Left colon (tissue), 2 donors: ENCODE data around the gene PFKFB3. TPM values are rescaled to one million over a fixed set of nuclear protein-coding genes. Genes with fewer than 3 reads are reported as not detected.

Source experiments
- ATAC-seq: fragments of 200-7000 bp; cut with Tn5 transposase; one replicate; pipeline ENCODE4 v1.9.1; 2020; ENCODE audit warnings: mild to moderate bottlenecking, moderate library complexity
- DNase-seq, 2 donors: peaks; one replicate each; pipeline ENCODE4 v3.0.0-alpha.2; 2020
- intact Hi-C, 2 donors: fragments of 100-400 bp; cut with DNase I in 1 of 2; cut with micrococcal nuclease in 1 of 2; formaldehyde crosslinking; loops; one replicate each; pipeline versions ENCODE4 v1.11.2 to v1.14.0; 2022; cut with DNase I, micrococcal nuclease
- total RNA-seq, 2 donors: library from RNA; stranded (reverse); fragmentation: NEBNext Ultra II Directional; extraction: Animal tissue kit (Norgen Biotek cat#: 25700); gene quantifications; one replicate each; pipeline ENCODE4 v1.2.1, GENCODE V29; 2021
- donor health status: DM: no; HTN: no; CAD: no.
- donor health status: DM: yes; HTN: yes; CAD: no.

The PFKFB3 gene
- total RNA-seq, 2 donors from 2014 or later, result 19.1 to 20.2 TPM

GRCh38 chr10:6213908-6214307, 11.2 kb downstream of the PFKFB3 start:
- intact Hi-C loops, result no loop called here
- ATAC-seq, result no peak
- no peak for DNase-seq

DNA sequence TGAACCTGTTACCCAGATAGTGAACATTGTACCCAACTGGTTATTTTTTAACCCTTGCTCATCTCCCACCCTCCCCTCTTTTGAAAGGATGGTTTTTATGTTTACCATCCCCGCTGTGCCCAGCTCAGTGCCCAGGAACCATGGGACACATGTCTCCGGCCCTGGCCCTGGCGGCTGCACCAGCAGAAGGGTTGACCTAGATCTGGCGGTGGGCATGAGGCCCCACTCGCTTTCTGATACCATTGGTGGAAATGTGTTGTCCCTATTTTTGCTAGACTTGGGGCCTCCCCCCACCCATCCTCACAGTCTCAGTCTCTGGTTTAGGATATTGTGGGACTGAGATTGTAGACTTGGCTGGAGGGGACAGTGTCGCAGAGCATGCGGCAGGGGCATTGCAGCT, 11.9 kb downstream of the PFKFB3 start:
- no peak for ATAC-seq
- DNase-seq, result no peak
- intact Hi-C loops, result no loop called here

DNA sequence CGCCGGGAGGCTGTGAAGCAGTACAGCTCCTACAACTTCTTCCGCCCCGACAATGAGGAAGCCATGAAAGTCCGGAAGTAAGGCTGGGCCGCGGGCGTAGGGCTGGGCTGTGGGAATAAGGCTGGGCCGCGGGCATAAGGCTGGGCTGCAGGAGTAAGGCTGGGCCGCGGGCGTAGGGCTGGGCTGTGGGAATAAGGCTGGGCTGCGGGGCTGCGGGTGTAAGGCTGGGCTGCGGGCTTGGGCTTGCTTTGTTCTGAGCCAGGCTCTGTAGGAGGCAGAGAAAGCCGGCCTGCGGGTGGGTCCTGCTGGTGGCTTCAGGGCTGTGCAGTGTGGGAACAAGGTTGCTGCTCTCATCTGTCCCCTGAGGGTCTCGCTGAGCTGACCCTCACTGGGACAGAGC, 12.5 kb downstream of the PFKFB3 start:
- no peak for ATAC-seq
- intact Hi-C loops, result no loop called here
- DNase-seq, result no peak

GRCh38 chr10:6215683-6216484, 13.2 kb downstream of the PFKFB3 start:
- no peak for ATAC-seq
- no peak for DNase-seq
- intact Hi-C loops, result no loop called here

GRCh38 chr10:6216916-6217315, 14.2 kb downstream of the PFKFB3 start:
- DNase-seq (no peak), ATAC-seq (no peak)
- intact Hi-C loops, result no loop called here

- intact Hi-C loops, result no loop called here
- DNase-seq, result no peak
- no peak for ATAC-seq
Measured at GRCh38 chr10:6217611-6218010, 14.9 kb downstream of the PFKFB3 start.

- ATAC-seq, result no peak
- no peak for DNase-seq
- intact Hi-C loops, result no loop called here
Measured at GRCh38 chr10:6218692-6219493, 16.2 kb downstream of the PFKFB3 start.

- ATAC-seq (no peak), DNase-seq (no peak)
- intact Hi-C loops, result no loop called here
Measured at GRCh38 chr10:6219494-6219836, 16.7 kb downstream of the PFKFB3 start.

DNA sequence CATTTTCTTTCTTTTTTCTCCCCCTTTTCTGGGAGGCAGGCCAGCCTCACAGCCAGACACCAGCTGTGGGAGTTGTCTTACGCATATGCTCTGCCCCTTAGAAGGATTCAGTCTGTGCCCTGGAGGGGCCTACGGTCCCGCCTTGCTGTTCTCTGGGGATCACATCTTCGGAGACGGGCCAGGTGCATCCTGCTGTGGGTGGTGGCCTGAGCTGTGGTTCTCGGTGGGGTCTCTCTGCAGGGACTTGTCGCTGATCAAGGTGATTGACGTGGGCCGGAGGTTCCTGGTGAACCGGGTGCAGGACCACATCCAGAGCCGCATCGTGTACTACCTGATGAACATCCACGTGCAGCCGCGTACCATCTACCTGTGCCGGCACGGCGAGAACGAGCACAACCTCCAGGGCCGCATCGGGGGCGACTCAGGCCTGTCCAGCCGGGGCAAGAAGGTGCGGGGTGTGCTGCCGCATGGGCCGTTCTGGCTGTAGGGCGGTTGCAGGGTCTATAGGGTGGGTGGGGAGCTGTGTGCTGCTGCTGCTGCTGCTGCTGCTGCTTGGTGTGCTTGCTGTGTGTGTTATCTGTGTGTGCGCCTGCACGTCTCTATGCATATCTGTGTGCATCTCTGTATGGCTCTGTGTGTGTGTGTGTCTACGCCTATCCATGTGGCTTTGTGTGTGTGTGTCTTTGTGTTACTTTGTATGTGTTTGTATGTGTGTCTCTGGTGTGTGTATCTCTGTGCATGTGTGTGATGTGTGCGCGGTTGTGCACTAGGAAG, 17.9 kb downstream of the PFKFB3 start:
- no peak for ATAC-seq
- DNase-seq, result no peak
- intact Hi-C loops, result no loop called here

GRCh38 chr10:6221192-6221940, 18.6 kb downstream of the PFKFB3 start:
- no peak for DNase-seq
- intact Hi-C loops, result no loop called here
- no peak for ATAC-seq

DNA sequence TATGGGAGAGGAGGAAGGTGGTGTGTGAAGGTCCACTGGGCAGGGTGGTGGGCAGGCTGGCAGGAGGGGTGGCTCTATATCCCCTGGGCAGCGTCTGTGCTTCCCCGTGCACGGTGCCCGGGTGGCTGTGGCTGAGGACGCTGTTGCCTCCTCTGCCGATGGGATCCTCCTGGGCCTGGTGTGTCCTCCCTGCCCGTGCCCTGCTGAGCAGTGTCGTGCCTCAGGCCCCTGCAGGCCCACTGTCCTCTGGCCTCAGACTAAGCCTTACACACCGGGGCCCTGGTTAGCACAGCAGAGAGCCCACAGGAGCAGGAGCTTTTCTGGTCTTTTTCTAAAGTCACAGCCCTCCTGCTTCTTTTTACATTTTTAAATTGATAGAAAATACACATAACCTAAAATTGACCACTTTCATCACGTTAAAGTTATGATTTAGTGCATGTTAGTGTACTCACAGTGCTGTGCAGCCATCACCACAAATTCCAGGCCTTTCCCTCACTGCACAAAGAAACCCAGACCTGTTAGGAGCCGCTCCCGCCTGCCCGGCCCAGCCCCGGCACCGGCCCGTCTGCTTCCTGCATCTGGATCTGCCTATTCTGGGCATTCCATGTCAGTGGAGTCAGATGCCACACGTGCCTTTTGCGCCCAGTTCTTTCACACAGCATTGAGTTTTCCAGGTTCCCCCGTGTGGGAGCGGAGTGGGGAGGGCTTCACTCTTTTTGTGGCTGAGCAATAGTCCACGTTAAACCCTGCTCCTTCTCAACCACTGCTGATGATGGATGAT, 19.4 kb downstream of the PFKFB3 start:
- DNase-seq, result no peak
- intact Hi-C loops, result no loop called here
- peak; percentile 68 for ATAC-seq

DNA sequence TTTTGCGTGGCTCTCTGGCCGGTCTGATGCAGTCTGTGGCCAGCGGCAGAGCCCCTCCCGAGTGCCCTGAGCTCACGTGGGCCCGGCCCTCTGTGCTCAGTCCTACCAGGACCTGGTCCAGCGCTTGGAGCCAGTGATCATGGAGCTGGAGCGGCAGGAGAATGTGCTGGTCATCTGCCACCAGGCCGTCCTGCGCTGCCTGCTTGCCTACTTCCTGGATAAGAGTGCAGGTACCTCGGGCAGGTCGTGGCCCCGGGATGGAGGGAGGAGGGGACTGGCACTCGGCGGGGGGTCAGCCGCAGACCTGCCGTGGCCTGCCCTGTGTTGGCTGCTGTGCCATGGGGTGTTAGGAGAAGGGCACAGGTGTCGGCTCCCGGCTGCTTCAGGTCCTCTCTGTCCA, 20.0 kb downstream of the PFKFB3 start:
- no peak for DNase-seq
- intact Hi-C loops, result no loop called here
- ATAC-seq, result no peak

- no peak for DNase-seq
- intact Hi-C loops, result no loop called here
- no peak for ATAC-seq
Measured at GRCh38 chr10:6223981-6224380, 21.2 kb downstream of the PFKFB3 start.

GRCh38 chr10:6224781-6225180, 22.0 kb downstream of the PFKFB3 start:
- DNase-seq, result no peak
- intact Hi-C loops, result no loop called here
- no peak for ATAC-seq

DNA sequence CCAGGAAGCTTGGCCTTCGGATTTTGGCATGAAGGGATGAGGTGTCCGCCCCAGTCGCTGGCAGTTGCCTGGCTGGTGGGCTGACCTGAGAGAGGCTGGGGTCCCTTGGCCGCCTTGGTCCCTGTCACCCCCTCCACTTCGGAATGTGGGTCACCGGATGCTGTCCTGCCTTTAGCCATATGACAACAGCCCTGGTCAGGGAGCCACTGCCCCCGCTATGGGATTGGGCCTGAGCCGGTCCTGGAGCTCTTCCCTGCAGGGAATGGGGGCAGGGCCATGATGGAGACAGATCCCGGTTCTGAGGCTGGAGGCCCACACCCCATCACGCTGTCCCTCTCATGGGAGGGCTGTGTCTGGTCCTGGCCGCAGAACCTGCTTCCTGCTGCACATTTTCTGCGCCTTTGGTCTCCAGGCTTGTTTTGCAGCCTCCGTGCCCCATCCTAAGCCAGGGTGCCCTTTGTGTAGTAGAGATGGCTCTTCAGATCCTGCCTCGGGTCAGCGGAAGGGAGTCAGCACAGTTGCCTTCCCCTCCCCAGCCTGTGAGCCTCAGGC, 22.6 kb downstream of the PFKFB3 start:
- ATAC-seq (no peak), DNase-seq (no peak)
- intact Hi-C loops, result no loop called here

DNA sequence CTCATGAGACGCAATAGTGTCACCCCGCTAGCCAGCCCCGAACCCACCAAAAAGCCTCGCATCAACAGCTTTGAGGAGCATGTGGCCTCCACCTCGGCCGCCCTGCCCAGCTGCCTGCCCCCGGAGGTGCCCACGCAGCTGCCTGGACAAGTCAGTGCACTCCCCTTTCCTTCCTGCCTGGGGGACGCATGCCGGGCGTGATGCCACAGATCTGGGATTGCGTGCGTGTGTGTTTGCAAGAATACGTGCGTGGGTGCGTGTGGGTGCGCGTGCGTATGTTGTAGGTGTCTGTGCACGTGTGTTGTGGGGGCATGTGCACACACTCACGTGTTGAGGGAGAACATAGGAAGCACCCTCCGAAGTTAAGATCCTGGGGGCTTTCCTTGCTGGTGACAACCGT, 23.5 kb downstream of the PFKFB3 start:
- DNase-seq (no peak), ATAC-seq (no peak)
- intact Hi-C loops, result no loop called here

DNA sequence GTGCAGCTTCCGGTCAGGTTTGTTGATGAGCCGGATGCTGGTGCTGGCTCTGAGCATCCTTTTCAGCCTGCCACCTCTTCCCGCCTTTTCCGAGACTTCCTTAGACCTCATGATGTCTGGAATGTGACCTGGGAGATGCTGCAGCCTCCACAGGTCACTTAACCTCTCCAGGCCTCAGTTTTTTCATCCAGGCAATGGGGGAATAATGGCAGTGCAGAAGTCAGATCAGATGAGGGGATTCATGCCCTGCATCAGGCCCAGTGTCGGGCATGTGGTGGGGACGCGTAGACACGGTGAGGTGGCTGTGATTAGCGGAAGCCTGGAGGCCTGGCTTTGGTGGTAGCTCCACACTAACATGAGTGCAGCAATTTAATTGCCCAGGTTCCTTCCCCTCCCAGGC, 24.6 kb downstream of the PFKFB3 start:
- ATAC-seq (no peak), DNase-seq (no peak)
- intact Hi-C loops, result no loop called here

- intact Hi-C loops, result no loop called here
- ATAC-seq (no peak), DNase-seq (no peak)
Measured at GRCh38 chr10:6228010-6228511, 25.3 kb downstream of the PFKFB3 start.
